Activated CD8-positive, alpha-beta memory T cell treated with anti-CD3 and anti-CD28 coated beads, Interleukin-2, amount 50 U/mL, for 24 hours (primary cell): ENCODE measurements around the gene CXCL8.
"Not testable (repeated sequence)": the region's sequence is repeated elsewhere in the genome, so short reads cannot be mapped to it uniquely, and the experiment has no call there.

Experiments used
- DNase-seq: peaks from one replicate; pipeline ENCODE4 v3.0.0-alpha.2; 2020; ENCODE audit errors: extremely low read depth

Gene CXCL8

GRCh38 chr4:73743281-73743680 is 2.9 kb downstream of the CXCL8 start:
- DNase-seq, result no peak

- DNase-seq, result no peak
Measured at GRCh38 chr4:73743795-73744194, 3.4 kb downstream of the CXCL8 start.

- DNase-seq, result no peak
Measured at GRCh38 chr4:73744203-73744602, 3.8 kb downstream of the CXCL8 start.

GRCh38 chr4:73750730-73751129 is 10.4 kb downstream of the CXCL8 start:
- DNase-seq, result no peak

- DNase-seq, result no peak
Measured at GRCh38 chr4:73751166-73751565, 10.8 kb downstream of the CXCL8 start.

- DNase-seq, result no peak
Measured at GRCh38 chr4:73751830-73752229, 11.5 kb downstream of the CXCL8 start.

GRCh38 chr4:73752424-73752823 is 12.1 kb downstream of the CXCL8 start:
- no peak for DNase-seq

- no peak for DNase-seq
Measured at GRCh38 chr4:73753215-73753614, 12.8 kb downstream of the CXCL8 start.

- no peak for DNase-seq
Measured at GRCh38 chr4:73754934-73755333, 14.6 kb downstream of the CXCL8 start.

- DNase-seq, result no peak
Measured at GRCh38 chr4:73759357-73759756, 19.0 kb downstream of the CXCL8 start.

- DNase-seq, result no peak
Measured at GRCh38 chr4:73761856-73762255, 21.5 kb downstream of the CXCL8 start.

- no peak for DNase-seq
Measured at GRCh38 chr4:73762409-73762808, 22.0 kb downstream of the CXCL8 start.

- DNase-seq, result no peak
Measured at GRCh38 chr4:73763877-73764276, 23.5 kb downstream of the CXCL8 start.

- no peak for DNase-seq
Measured at GRCh38 chr4:73764513-73764912, 24.1 kb downstream of the CXCL8 start.

- DNase-seq, result no peak
Measured at GRCh38 chr4:73765296-73765695, 24.9 kb downstream of the CXCL8 start.

GRCh38 chr4:73770917-73771316 is 30.5 kb downstream of the CXCL8 start:
- DNase-seq, result no peak

- DNase-seq, result no peak
Measured at GRCh38 chr4:73772363-73772762, 32.0 kb downstream of the CXCL8 start.

GRCh38 chr4:73774406-73774805 is 34.0 kb downstream of the CXCL8 start:
- DNase-seq, result not testable (repeated sequence)

- DNase-seq, result no peak
Measured at GRCh38 chr4:73776321-73776729, 36.0 kb downstream of the CXCL8 start.

- DNase-seq, result no peak
Measured at GRCh38 chr4:73777612-73778011, 37.2 kb downstream of the CXCL8 start.

- DNase-seq, result no peak
Measured at GRCh38 chr4:73780243-73780642, 39.9 kb downstream of the CXCL8 start.

- DNase-seq, result no peak
Measured at GRCh38 chr4:73780834-73781233, 40.5 kb downstream of the CXCL8 start.

GRCh38 chr4:73788411-73788810 is 48.0 kb downstream of the CXCL8 start:
- no peak for DNase-seq
